Middle frontal gyrus (tissue), 1 donor: ENCODE results near the gene PDLIM5.

ENCODE experiments used
- DNase-seq: peaks from one replicate; pipeline ENCODE4 v3.0.0-alpha.2; 2015; ENCODE audit warnings: low spot score; ENCODE audit errors: extremely low spot score

PDLIM5 gene

GRCh38 chr4:94686086-94686485, 234.3 kb downstream of the PDLIM5 start:
- no peak for DNase-seq

GRCh38 chr4:94689155-94689860, 237.6 kb downstream of the PDLIM5 start:
- no peak for DNase-seq

GRCh38 chr4:94690851-94691254, 239.1 kb downstream of the PDLIM5 start:
- no peak for DNase-seq

GRCh38 chr4:94691552-94691951, 239.8 kb downstream of the PDLIM5 start:
- no peak for DNase-seq

GRCh38 chr4:94695384-94695783, 243.6 kb downstream of the PDLIM5 start:
- DNase-seq: no peak

GRCh38 chr4:94698187-94698586, 246.4 kb downstream of the PDLIM5 start:
- no peak for DNase-seq

- DNase-seq: no peak
Observed at GRCh38 chr4:94700298-94700697, 248.6 kb downstream of the PDLIM5 start.

- DNase-seq: no peak
Observed at GRCh38 chr4:94701631-94702300, 250.0 kb downstream of the PDLIM5 start.

GRCh38 chr4:94711635-94712034, 259.9 kb downstream of the PDLIM5 start:
- DNase-seq: no peak

- no peak for DNase-seq
Observed at GRCh38 chr4:94714365-94715160, 262.8 kb downstream of the PDLIM5 start.

- no peak for DNase-seq
Observed at GRCh38 chr4:94715726-94716125, 264.0 kb downstream of the PDLIM5 start.
